HL-60 (cell line): ENCODE results near the gene LGR4.

Source experiments
- DNase-seq, 2 experiments: peaks; one replicate each; pipeline ENCODE4 v3.0.0-alpha.2; 2010 to 2020; ENCODE audit warnings: low read depth in 1 of 2, low spot score in 1 of 2
- H3K27ac ChIP-seq: fragments of 250-450 bp; sonication (Bioruptor Pico); replicated peaks from 2 replicates; pipeline ENCODE4 v1.5.1; 2020; ENCODE audit warnings: mild to moderate bottlenecking, moderate library complexity
- H3K27me3 ChIP-seq: fragments of 250-450 bp; sonication (Bioruptor Pico); 2 replicates; pipeline ENCODE4 v1.5.1; 2021; ENCODE audit warnings: mild to moderate bottlenecking, moderate library complexity; ENCODE audit not compliant: insufficient read depth, poor library complexity, severe bottlenecking
- H3K4me3 ChIP-seq: replicated peaks from 2 replicates; pipeline ENCODE4 v1.5.1; 2011; ENCODE audit warnings: mild to moderate bottlenecking, control low read depth, low read length; ENCODE audit not compliant: insufficient read depth
- CTCF ChIP-seq: IDR thresholded peaks from one replicate; pipeline ENCODE4 v1.5.1; 2011; ENCODE audit warnings: low read length, control low read depth, inconsistent platforms; ENCODE audit not compliant: insufficient read depth
- GABPA ChIP-seq: IDR thresholded peaks from 2 replicates; pipeline ENCODE4 v1.6.1; 2012; ENCODE audit warnings: low read depth
- POLR2AphosphoS5 ChIP-seq: IDR thresholded peaks from 2 replicates; pipeline ENCODE4 v1.6.1; 2012; ENCODE audit warnings: low read depth
- SPI1 ChIP-seq: IDR thresholded peaks from 2 replicates; pipeline ENCODE4 v1.6.1; 2012; ENCODE audit warnings: low read depth, mild to moderate bottlenecking, borderline replicate concordance
- TF ChIP-seq, protein P1 (sequence below): IDR thresholded peaks from 2 replicates; pipeline ENCODE4 v1.6.1; 2012; ENCODE audit warnings: low read depth; ENCODE audit not compliant: insufficient replicate concordance

Gene LGR4

GRCh38 chr11:27427183-27427980, 45.2 kb downstream of the LGR4 start:
- H3K4me3 ChIP-seq: no peak overlapping the region
- no peak overlapping the region for H3K27ac ChIP-seq
- TF ChIP-seq, protein P1, sequence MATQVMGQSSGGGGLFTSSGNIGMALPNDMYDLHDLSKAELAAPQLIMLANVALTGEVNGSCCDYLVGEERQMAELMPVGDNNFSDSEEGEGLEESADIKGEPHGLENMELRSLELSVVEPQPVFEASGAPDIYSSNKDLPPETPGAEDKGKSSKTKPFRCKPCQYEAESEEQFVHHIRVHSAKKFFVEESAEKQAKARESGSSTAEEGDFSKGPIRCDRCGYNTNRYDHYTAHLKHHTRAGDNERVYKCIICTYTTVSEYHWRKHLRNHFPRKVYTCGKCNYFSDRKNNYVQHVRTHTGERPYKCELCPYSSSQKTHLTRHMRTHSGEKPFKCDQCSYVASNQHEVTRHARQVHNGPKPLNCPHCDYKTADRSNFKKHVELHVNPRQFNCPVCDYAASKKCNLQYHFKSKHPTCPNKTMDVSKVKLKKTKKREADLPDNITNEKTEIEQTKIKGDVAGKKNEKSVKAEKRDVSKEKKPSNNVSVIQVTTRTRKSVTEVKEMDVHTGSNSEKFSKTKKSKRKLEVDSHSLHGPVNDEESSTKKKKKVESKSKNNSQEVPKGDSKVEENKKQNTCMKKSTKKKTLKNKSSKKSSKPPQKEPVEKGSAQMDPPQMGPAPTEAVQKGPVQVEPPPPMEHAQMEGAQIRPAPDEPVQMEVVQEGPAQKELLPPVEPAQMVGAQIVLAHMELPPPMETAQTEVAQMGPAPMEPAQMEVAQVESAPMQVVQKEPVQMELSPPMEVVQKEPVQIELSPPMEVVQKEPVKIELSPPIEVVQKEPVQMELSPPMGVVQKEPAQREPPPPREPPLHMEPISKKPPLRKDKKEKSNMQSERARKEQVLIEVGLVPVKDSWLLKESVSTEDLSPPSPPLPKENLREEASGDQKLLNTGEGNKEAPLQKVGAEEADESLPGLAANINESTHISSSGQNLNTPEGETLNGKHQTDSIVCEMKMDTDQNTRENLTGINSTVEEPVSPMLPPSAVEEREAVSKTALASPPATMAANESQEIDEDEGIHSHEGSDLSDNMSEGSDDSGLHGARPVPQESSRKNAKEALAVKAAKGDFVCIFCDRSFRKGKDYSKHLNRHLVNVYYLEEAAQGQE: no peak
- TF ChIP-seq CTCF (no peak), SPI1 (no peak), GABPA (no peak)
- no peak for DNase-seq
- H3K27me3 ChIP-seq: no peaks in the 10 kb centered on the region

DNA sequence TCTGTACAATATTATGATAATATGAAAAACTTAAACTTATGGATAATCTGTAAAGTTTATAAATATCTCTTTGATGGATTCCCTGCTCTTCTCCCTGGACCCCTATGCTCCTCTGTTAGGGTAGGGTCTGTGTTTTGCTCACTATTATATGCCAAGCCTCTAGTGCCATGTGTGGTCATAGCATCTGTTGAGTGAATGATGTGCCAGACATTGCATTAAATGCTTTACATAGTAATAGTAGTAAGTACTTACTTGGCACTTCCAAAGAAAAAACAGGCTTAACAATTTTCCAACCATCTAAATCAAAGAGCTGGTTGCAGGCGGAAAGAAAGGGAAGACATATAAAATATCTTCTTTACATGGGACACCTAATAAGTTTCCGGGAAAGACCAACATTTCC, 46.8 kb downstream of the LGR4 start:
- Histone ChIP-seq H3K4me3 (no peak overlapping the region), H3K27ac (no peak overlapping the region), H3K27me3 (no peaks in the 10 kb centered on the region)
- DNase-seq: no peak
- no peak for TF ChIP-seq SPI1

GRCh38 chr11:27423125-27423524, 49.5 kb downstream of the LGR4 start:
- H3K4me3 ChIP-seq: no peak overlapping the region
- H3K27ac ChIP-seq: peak overlapping the region; percentile 62
- peak; percentile 80 to 89 for DNase-seq
- no peaks in the 10 kb centered on the region for H3K27me3 ChIP-seq
- TF ChIP-seq, protein P1: no peak
- peak; percentile 82 for TF ChIP-seq POLR2AphosphoS5

DNA sequence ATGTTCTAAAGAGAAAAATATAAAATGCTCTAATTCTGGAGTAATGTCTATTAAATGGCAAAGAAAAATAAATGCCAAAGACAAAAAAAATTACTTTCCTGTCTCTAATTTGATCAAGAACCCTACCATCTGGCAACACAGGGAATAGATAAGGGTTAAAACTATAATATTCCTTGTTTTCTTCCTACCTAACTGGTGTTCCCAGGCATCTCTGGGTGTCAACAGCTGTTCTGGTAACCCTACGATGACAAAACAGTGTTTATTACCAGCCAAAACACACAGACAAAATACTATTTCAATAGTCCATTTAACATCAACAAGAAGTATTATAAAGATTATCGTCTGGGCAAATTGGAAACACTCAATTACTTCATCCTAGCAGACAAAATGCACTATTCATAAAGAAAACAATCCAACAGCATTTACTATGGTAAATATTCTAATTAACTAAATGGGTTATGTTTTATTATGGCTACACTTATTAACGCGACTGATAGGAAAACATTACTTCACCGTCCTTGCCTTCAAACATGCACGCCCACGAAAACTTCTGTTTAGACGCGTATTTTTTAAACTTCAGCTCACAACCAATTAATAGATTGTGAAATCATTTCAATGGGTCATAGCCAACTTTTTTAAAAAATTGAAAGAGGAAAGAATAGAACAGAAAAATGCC, 50.6 kb downstream of the LGR4 start:
- H3K27ac ChIP-seq: peak overlapping the region; percentile 62; the same call in 1 of the 2 replicates
- H3K27me3 ChIP-seq: no peaks in the 10 kb centered on the region
- DNase-seq: no peak
- no peak for TF ChIP-seq POLR2AphosphoS5
- no peak for TF ChIP-seq CTCF
- TF ChIP-seq, protein P1: no peak
- no peak for TF ChIP-seq SPI1
- TF ChIP-seq GABPA: no peak
- H3K4me3 ChIP-seq: no peak overlapping the region
